MG63 (cell line): ENCODE results near the gene FSIP1. TPM values are rescaled to one million over a fixed set of nuclear protein-coding genes. Genes with fewer than 3 reads are reported as not detected.
A peak's percentile ranks its signal among the peaks of the same experiment; 100 is the strongest.

Experiments used
- DNase-seq: peaks from one replicate; pipeline ENCODE4 v3.0.0-alpha.2; 2020
- H3K27me3 ChIP-seq: fragments of 250-450 bp; sonication (Bioruptor Pico); 2 replicates; pipeline ENCODE4 v1.5.1; 2020; ENCODE audit warnings: mild to moderate bottlenecking, moderate library complexity
- H3K36me3 ChIP-seq: fragments of 250-450 bp; sonication (Bioruptor Pico); 2 replicates; pipeline ENCODE4 v1.5.1; 2020; ENCODE audit warnings: mild to moderate bottlenecking, moderate library complexity
- H3K4me3 ChIP-seq: fragments of 250-450 bp; sonication (Bioruptor Pico); 2 replicates; pipeline ENCODE4 v1.5.1; 2020; ENCODE audit warnings: mild to moderate bottlenecking, moderate library complexity
- H3K9me3 ChIP-seq: fragments of 250-450 bp; sonication (Bioruptor Pico); 2 replicates; pipeline ENCODE4 v1.5.1; 2020; ENCODE audit warnings: mild to moderate bottlenecking, moderate library complexity
- total RNA-seq: library from RNA; depleted of rRNA; stranded (reverse); fragments of >200 nt; shearing (Covaris generic); gene quantifications from 2 replicates; pipeline ENCODE4 v1.2.3, GENCODE V29; 2014; ENCODE audit warnings: low replicate concordance

The FSIP1 gene
- total RNA-seq, 1 experiment from 2014 or later, result 3.3 TPM

DNA sequence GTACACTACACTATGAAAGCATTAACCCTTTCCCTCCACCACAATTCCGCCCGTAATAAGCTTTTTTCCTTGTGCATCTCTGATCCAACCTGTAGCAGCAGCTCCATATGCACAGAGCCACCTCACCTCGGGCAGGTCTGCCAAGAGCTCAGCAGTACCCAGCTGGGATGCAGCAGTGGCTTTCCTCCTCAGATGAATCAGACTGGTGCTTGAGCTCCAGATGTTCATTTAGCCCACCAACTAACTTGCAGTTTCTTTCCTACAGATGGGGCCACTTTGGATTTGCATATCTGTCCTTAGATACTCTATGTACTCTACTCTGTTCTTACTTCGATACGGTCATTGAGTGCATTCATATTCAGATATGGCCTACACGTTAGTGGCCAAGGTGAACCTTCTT, 14.8 kb upstream of the FSIP1 start:
- Histone ChIP-seq H3K27me3 (no peaks in the 10 kb centered on the region), H3K4me3 (no peak overlapping the region), H3K36me3 (peaks cover 5% of the 10 kb centered on the region), H3K9me3 (no peaks in the 10 kb centered on the region)
- no peak for DNase-seq

DNA sequence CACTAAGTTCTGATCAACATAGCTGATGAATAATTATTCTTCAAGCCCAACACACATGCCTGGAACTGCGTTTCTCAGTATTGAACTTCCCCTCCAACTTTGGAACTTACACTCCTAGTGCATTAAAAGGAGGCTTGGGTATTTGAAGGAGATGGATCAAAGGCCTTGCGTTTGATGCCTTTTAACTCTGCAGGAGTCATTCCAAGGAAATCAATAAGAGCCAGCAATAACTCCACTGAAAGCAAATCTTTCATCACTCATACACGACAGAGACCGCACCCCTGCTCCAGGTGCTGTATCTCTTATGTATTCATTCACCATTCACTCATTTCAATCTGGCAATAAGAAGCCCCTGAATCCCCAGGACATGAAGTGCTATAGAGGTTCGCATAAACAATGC, 14.0 kb upstream of the FSIP1 start:
- peaks cover 3% of the 10 kb centered on the region for H3K36me3 ChIP-seq
- H3K9me3 ChIP-seq, result no peaks in the 10 kb centered on the region
- no peak overlapping the region for H3K4me3 ChIP-seq
- H3K27me3 ChIP-seq, result no peaks in the 10 kb centered on the region
- DNase-seq, result no peak

DNA sequence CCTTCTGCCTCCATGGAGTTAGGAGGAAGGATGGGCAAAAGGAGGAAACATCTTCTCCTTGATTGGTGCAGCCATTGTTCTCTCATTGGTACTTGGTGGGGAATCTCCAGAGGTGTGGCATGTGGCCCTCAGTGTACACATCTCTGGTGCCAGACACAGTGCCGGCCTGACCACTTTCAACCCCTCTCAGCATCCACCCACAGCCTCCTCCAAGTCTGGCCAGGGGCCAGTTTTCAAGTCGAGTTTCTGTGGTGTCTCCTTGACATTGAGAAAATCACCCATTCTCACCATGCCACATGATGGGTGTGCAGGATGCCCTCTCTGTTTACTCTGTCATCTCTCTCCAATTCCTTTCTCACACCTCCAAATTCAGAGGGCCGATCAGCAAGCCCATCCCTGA, 12.8 kb upstream of the FSIP1 start:
- Histone ChIP-seq H3K27me3 (no peaks in the 10 kb centered on the region), H3K4me3 (no peak overlapping the region), H3K36me3 (peaks cover 3% of the 10 kb centered on the region), H3K9me3 (no peaks in the 10 kb centered on the region)
- DNase-seq, result no peak

DNA sequence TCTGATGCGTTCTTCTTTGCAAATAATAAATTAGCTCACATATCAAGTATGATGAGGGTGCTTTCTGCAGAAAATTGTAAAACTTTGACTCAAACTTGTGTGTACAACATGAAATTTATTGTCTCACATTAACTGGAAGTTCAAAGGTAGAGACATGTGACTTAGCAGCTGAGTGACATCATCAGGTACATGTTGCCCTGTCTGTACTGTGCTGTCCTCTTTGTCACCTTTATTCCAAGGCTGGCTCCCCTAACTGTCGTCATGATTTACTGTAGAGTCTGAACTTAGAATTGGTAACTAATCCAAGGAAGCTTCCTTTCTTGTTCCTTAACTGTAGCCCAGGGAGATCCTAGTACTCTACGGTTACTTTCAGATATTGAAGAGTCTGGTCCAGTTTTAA, 12.3 kb upstream of the FSIP1 start:
- no peaks in the 10 kb centered on the region for H3K9me3 ChIP-seq
- peaks cover 3% of the 10 kb centered on the region; the same call in 1 of the 2 replicates for H3K36me3 ChIP-seq
- no peak for DNase-seq
- no peak overlapping the region for H3K4me3 ChIP-seq
- no peaks in the 10 kb centered on the region for H3K27me3 ChIP-seq

DNA sequence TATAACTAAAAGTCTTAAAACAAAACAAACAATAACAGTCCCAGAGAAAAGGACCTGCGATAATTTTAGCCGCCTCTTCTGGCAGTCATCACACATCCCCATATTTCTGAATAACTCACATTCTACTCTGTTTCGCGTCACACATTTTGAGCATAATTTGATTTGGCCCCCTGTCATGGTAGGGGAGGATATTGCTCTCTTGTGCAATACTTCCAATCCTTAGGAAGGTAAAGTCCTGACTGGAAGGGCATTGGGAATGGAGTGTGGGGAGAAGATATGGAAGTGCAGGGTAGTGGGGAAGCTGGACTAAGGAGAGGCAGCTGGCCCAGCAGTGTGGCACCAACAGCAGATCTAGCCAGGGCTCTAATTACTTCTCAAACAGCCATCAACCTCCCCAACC, 11.3 kb upstream of the FSIP1 start:
- Histone ChIP-seq H3K9me3 (no peaks in the 10 kb centered on the region), H3K4me3 (no peak overlapping the region), H3K36me3 (peaks cover 3% of the 10 kb centered on the region; the same call in 1 of the 2 replicates), H3K27me3 (no peaks in the 10 kb centered on the region)
- no peak for DNase-seq

DNA sequence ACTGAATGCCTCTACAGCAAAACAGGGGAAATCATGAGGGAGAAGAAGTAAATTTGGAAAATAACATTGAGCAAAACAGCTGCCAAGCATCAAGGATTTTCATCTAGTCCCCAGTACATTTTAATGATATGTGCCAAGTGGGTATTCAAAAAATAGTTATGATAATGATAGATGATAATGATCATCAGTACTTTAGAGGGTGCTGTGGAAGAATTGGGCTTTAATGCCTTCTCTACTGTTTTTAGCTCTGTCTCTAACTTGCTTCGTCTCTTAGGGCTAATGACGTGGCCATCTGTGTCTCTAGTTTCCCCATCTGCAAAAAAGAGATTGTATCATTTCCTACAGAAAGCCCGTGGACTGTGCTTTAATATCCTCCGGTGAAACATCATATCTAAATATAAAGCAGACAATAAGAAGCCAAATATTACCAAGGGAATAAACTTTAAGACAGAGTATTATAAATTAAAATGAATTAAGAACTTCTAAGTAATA, 10.2 kb upstream of the FSIP1 start:
- Histone ChIP-seq H3K27me3 (no peaks in the 10 kb centered on the region), H3K36me3 (no peaks in the 10 kb centered on the region; the same call in 1 of the 2 replicates), H3K4me3 (no peak overlapping the region), H3K9me3 (no peaks in the 10 kb centered on the region)
- DNase-seq, result no peak

DNA sequence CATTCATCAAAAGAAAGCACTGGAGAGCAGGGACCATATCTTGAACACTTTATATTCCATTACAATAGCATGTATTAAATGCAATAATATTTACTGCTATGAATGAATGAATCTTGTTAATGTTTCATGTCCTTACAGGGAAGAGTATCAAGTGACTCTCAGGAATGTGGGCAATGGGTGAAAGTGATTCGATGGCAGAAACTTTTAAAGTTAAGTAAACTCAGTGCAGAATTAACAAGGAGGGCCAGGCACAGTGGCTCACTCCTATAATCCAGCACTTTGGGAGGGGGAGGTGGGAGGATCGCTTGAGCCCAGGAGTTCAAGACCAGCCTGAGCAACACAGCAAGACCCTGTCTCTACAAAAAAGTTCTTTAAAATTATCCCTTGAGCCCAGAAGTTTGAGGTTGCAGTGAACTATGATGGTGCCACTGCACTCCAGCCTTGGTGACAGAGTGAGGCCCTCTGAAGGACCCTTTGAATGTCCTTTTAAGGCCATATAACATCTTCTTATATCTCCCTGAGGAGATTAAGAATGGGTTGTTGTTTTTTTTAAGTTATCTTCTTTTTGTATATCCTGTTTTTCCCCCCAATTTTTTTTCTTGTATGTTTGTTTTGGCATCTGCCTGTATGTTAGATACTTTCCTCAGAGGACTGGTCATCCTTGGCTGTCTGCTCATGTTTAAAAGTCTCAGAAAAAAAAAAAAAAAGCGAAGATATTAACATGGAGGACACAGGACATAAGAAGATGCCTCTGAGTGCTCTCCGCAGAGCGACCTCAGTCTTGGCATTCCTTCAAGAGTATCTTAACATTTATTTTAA, 9.6 kb upstream of the FSIP1 start:
- no peak for DNase-seq
- H3K36me3 ChIP-seq, result no peaks in the 10 kb centered on the region; the same call in 1 of the 2 replicates
- no peaks in the 10 kb centered on the region for H3K9me3 ChIP-seq
- no peaks in the 10 kb centered on the region for H3K27me3 ChIP-seq
- H3K4me3 ChIP-seq, result no peak overlapping the region

DNA sequence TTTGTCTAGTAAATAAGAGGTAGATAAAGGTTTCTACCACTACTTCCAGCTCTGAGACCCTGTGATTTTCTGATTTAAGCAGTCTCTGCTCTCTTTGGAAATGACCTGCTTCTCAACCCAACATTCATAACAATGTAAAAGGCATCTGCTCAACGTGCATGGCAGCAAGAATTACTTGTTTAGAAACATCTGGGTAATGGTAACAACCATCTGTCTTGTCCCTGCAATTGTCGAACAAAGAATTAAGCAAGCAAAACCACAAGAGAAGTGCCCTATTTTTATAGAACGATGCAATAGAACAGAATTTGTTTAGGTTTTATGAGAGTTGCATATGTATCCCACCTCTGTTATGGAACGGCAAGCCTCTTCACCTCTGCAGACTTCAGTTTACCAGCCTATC, 7.1 kb upstream of the FSIP1 start:
- no peak overlapping the region for H3K4me3 ChIP-seq
- peaks cover 10% of the 10 kb centered on the region for H3K36me3 ChIP-seq
- no peaks in the 10 kb centered on the region for H3K27me3 ChIP-seq
- H3K9me3 ChIP-seq, result no peaks in the 10 kb centered on the region
- DNase-seq, result no peak

DNA sequence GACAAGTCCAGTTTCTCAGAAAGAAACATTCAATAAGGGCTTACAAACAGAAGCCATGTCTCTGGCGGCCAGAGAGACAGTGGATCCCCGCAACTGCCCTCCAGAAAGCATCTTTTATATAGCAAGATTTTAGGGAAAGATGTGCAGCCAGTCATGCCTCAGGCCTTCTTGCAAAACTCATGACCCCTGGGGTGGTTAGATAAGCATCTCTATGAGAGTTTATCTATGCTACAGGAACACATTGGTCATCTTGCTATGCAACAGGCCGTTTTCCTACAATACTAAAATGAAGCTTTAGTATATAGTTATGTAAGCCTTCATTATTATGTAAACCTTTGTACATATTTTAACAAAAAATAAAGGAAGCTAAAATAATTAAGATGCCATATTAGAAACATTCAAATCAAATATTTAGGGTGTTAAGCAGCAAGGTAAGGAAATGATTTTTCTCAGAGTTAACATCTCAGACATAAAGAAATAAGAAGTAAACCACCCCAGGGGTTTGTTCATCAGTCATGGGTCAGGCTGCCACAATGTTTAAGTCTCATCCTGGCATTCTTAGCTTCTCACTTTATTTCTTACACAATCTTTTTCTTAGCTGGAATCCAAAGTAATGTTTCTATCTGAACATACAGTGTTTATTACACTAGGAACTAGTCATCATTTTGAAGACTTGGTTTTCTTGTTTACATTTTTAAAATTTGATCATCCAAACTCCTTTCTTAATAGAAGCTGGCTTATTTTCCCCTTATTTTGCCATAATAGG, 6.3 kb upstream of the FSIP1 start:
- H3K27me3 ChIP-seq, result no peaks in the 10 kb centered on the region
- H3K4me3 ChIP-seq, result no peak overlapping the region
- no peaks in the 10 kb centered on the region for H3K9me3 ChIP-seq
- no peak for DNase-seq
- H3K36me3 ChIP-seq, result peaks cover 10% of the 10 kb centered on the region

DNA sequence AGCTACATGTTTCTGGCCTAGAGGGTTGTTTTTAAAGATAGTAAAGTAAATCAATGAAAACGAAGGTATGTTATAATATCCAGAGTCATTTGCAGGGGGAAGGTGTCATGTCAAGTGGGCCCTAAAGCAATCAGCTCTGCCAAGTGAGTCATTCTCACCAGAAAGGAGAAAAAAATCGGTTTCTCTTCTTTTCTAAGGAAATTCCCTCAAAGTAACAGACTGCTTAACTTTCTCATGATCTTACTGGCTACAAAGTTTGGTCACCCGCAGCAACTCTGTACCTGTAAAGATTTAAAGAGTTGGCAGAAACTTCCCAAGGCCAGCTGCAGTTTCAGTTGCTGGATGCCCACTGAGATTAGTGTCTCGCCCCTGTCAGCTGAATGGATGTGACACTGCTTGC, 5.5 kb upstream of the FSIP1 start:
- H3K4me3 ChIP-seq, result no peak overlapping the region
- no peaks in the 10 kb centered on the region; the same call in 1 of the 2 replicates for H3K9me3 ChIP-seq
- DNase-seq, result no peak
- H3K36me3 ChIP-seq, result peaks cover 10% of the 10 kb centered on the region
- H3K27me3 ChIP-seq, result no peaks in the 10 kb centered on the region

DNA sequence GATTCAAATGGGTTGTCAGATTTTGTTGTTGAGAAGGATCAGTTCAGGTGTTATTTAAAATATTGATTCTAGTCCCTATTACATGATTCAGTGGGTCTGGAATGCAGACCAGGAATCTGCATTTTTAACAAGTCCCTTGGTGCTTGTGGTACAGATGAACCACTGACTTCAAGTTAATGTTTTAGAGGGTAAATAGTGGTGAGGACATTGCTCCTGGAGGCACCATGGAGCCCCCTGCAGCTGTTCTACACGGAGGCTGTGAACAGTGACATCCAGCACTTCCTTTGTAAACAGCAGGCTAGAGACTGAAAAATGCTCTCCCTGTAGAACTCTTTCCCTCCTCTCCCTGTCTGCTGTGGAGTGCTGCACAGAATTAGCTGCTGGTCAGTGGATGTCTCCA, 4.8 kb upstream of the FSIP1 start:
- Histone ChIP-seq H3K27me3 (no peaks in the 10 kb centered on the region), H3K9me3 (no peaks in the 10 kb centered on the region; the same call in 1 of the 2 replicates), H3K4me3 (no peak overlapping the region), H3K36me3 (peaks cover 10% of the 10 kb centered on the region)
- DNase-seq, result no peak

DNA sequence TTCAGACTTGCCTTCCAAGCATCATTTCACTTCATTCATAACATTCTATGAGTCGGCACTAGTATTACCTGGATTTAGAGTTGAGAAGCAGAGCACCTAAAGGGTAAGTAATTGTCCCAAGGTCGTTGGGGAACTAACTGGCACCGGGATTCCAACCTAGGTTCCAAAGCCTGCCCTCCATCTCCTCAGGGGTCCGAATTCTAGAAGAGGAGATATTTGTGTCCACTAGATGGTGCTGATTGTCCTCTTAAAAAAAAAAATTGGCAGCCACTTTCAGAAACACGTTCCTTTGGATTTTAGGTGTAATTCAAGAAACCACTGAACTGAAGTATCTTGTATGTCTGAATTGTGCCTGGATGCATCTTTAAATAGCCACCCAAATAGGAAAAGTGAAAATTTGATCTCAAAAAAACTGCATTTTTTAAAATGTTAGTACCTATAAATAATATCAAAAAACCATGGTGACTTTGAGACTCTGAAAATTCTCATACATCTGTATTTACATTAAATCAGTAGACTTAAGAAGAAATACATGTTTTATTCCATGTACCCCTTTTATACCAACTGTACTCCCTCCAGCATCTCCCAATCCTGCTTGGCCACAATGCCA, 3.9 kb upstream of the FSIP1 start:
- H3K9me3 ChIP-seq, result no peaks in the 10 kb centered on the region; the same call in 1 of the 2 replicates
- H3K36me3 ChIP-seq, result peaks cover 10% of the 10 kb centered on the region
- H3K27me3 ChIP-seq, result no peaks in the 10 kb centered on the region
- H3K4me3 ChIP-seq, result no peak overlapping the region
- DNase-seq, result no peak

DNA sequence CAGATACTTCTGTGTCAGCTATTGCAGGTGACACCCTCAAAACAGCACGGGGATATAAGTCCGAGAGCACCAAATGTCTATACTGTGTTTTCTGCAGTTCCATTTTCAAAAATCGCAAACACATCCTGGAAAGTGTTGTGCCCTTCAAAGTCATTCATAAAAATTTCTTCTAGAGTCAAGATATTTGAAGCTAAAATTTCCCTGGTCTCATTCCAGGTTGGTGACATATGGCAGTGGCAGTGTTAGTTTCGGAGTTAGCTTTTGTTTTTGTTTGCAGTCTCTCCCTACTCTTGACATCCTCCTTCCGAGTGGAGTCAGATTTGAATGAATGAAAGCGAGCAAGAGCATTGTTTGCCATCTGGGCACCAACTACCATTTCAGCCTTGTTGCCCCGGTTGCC, 3.2 kb upstream of the FSIP1 start:
- Histone ChIP-seq H3K9me3 (no peaks in the 10 kb centered on the region; the same call in 1 of the 2 replicates), H3K36me3 (peaks cover 10% of the 10 kb centered on the region), H3K27me3 (no peaks in the 10 kb centered on the region), H3K4me3 (no peak overlapping the region)
- no peak for DNase-seq

DNA sequence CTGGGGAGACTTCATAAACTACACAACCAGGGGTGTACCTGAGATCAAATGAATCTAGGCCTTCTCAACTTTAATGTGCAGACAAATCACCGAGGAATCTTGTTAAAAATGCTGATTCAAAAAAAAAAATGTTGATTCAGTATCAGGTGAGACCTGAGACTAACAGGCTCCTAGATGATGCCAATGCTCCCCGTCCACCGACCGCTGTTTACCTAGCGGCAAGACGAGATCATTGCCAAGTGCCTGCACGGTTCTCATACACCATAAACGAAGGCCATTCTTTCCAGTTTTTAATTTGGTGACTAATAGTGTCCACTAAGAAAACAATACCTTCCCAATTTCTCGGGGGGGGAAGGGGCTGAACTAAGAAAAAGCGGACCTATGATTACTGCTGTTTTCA, 2.5 kb upstream of the FSIP1 start:
- no peak overlapping the region for H3K4me3 ChIP-seq
- H3K36me3 ChIP-seq, result peaks cover 10% of the 10 kb centered on the region
- DNase-seq, result no peak
- no peaks in the 10 kb centered on the region; the same call in 1 of the 2 replicates for H3K9me3 ChIP-seq
- H3K27me3 ChIP-seq, result no peaks in the 10 kb centered on the region

DNA sequence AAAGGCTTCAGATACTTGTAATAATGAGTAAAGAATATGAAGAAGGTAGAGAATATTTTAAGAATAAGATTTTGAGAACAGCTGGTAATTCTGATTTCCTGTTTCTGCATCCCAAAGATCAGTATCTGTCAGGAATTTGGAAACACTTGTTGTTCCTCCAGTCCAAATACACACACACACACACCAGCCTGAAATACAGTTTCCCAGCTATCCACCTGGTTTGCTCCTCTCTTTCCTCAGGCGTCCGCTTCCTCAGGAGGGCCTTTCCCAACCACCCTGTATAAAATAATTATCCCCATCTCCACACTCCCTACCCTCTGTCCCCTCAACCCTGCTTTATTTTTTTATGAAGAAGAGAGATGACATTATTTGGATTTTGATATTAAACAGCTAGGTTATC, 2.0 kb upstream of the FSIP1 start:
- H3K9me3 ChIP-seq, result no peaks in the 10 kb centered on the region; the same call in 1 of the 2 replicates
- no peak for DNase-seq
- peak overlapping the region; percentile 90 for H3K4me3 ChIP-seq
- H3K27me3 ChIP-seq, result no peaks in the 10 kb centered on the region
- H3K36me3 ChIP-seq, result peaks cover 10% of the 10 kb centered on the region

DNA sequence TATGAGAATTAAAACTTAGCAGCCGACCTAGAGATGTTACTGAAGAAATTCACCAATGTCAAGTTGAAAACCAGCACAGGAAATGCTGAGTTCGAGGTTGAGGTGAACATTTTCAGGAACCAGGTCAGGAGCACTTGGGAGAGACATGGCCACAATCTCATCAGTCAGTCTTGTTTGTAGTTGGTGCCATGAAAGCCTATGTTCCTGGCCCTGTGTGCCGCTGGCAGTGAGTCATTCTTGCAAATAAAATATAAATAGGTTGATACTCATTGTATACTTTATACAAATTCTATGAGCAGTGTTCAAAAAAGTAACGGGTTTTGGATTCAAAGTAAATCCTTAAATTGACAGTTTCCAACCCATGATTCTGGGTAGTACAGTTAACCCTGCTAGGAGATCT, 1.5 kb upstream of the FSIP1 start:
- peak; percentile 67 for DNase-seq
- Histone ChIP-seq H3K27me3 (no peaks in the 10 kb centered on the region), H3K36me3 (peaks cover 10% of the 10 kb centered on the region), H3K9me3 (no peaks in the 10 kb centered on the region; the same call in 1 of the 2 replicates), H3K4me3 (peak overlapping the region; percentile 90)

DNA sequence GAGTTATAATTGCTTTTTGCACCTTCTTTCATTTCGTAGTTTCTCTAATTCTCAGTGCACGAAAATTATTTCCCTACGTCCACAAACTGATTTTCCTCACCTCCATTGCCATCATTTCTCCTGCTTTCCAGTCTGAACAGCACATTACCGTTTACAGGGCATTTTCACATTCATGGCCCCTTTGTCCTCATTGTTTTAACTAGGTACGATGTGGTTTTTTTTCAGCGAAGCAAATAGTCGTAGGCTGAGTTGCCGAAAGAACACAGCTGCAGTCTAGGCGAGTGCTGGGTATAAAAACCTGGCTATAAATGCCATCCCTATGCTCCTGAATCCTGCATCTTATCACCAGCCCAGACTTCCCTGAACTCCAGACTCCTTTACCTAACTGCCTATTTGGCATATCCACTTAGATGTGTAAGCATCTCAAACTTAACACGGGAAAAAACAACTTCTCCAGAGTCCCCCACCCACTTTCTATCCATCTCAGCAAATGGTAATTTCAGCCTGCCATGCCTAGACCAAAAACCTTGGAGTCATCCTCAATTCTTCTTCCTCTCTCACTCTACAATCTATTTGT, 691 bp upstream of the FSIP1 start:
- peaks cover 10% of the 10 kb centered on the region for H3K36me3 ChIP-seq
- H3K4me3 ChIP-seq, result peak overlapping the region; percentile 90
- no peak for DNase-seq
- no peaks in the 10 kb centered on the region; the same call in 1 of the 2 replicates for H3K9me3 ChIP-seq
- H3K27me3 ChIP-seq, result no peaks in the 10 kb centered on the region
